Activated T-helper 9 cell treated with anti-CD3 and anti-CD28 coated beads, Interleukin-2, amount 50 U/mL, for 16 hours (primary cell): ENCODE results near the gene CRYGA.

Experiments used
- DNase-seq: peaks from one replicate; pipeline ENCODE4 v3.0.0-alpha.2; 2020; ENCODE audit warnings: low read depth

The CRYGA gene, protein sequence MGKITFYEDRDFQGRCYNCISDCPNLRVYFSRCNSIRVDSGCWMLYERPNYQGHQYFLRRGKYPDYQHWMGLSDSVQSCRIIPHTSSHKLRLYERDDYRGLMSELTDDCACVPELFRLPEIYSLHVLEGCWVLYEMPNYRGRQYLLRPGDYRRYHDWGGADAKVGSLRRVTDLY

GRCh38 chr2:208163489-208163888 is at the start of gene CRYGA:
CRYGA (minus strand) TSS chr2:208163589; CDS start chr2:208163556, 33 bp downstream.
- no peak for DNase-seq

DNA sequence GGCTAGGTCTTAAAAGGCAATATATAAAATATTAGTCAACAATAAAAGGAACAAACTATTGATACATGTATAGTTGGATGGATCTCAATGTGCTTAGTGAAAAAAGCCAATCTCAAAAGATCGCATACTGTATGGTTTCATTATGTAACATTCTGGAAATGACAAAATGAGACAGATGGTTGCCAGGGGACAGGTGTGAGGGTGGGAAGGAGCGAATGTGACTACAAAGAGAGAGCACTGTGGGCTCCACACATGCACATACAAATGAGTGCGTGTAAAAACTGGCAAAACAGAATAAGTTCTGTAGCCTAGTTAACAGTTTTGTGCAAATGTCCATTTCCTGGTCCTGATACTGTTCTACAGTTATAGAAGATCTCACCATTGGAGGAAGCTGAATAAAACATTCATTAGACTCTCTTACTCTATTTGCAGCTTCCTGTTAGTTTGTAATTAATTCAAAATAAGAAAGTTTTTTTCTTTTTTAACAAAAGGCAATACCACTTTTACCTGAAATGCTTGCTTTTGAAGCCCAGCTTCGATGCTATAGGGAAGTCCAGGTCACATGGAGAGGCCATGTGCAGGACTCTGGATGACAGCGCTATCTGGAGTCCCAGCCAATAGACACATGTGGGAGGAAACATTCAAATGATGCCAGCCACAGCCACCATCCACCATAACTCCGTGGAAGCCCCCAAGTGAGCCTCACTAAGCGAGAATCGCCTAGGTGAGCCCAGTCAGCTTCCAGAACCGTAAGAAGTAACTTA is 47.5 kb upstream of the CRYGA start:
- no peak for DNase-seq

GRCh38 chr2:208208335-208209085 is 45.1 kb upstream of the CRYGA start:
- no peak for DNase-seq

GRCh38 chr2:208207769-208208168 is 44.4 kb upstream of the CRYGA start:
- no peak for DNase-seq

GRCh38 chr2:208204166-208204565 is 40.8 kb upstream of the CRYGA start:
- no peak for DNase-seq

GRCh38 chr2:208195531-208195930 is 32.1 kb upstream of the CRYGA start:
- DNase-seq, result no peak

- no peak for DNase-seq
Measured at GRCh38 chr2:208192611-208193236, 29.3 kb upstream of the CRYGA start.

DNA sequence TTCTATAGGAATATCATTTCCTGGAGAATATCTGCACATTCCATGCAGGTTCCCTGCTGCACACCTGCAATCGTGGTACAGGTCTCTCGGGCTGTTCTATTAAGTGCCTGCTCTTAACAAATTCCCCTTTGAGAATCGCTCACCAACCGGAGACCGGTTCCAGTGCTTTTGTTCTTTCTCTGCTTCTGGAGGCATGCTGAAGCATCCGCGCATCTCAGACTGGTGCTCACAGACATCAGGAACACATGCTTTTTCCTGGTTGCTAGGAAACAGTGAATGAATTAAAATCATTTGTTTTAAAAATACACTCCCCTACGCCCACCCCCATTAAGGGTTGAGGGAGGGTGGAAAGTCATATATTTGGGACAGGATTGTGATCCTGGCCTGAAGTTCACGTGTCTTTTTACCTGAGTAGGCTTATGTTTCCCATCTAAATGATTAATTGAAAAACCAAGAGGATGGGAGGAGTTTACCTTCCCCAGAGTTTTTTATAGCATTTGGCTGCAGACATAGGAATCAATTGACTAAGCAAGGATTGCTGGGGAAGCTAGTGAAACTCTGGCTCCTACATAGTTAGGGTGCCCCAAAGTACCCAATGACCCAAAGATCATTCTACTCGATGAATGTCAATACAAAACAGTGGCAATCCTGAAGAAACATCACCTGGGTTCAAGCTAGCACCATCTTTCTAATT is 26.6 kb upstream of the CRYGA start, which contains the start of gene C2orf80:
TSS of gene C2orf80 (minus strand) at position 221 of the 694 bp plus-strand sequence. CDS start 3,044 bp downstream, outside the sequence.
- no peak for DNase-seq

DNA sequence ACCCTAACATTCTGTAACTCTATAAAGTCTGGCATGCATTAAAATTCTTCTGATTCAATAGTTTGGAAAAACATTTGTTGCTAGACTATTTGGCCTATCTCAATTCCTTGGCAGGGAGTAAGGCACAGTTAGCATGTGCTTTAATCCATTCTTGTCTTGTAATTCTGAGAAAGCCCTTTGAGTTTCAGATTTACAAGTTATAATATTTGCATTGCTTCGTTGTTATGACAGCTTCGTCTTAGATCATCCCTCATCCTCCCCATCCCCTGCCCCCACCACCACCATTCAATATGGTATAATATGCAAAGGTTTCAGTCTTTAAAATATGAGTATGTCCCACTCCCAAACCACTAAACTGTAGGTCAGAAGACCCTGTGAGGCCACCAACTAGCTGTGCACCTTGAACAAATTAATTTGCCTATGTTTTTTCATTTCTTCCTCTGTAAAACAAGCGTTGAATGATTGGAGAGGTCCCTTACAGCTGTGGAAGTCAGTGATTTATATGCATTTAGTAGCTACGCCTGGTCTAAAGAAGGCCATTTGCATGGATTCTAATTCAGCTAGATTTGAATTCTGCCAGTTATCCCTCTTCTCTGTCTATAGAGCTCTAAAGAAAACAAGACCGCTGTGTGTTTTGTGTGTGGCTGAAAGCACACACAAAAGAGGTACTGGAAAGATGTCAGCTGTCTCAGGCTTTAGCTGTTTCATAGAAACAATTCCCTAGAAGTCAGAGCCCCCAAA is 25.9 kb upstream of the CRYGA start:
- no peak for DNase-seq

GRCh38 chr2:208186893-208187292 is 23.5 kb upstream of the CRYGA start:
- no peak for DNase-seq

- no peak for DNase-seq
Measured at GRCh38 chr2:208186465-208186864, 23.1 kb upstream of the CRYGA start.

GRCh38 chr2:208183972-208184705 is 20.8 kb upstream of the CRYGA start:
- no peak for DNase-seq

GRCh38 chr2:208183526-208183925 is 20.1 kb upstream of the CRYGA start:
- no peak for DNase-seq

GRCh38 chr2:208182835-208183234 is 19.4 kb upstream of the CRYGA start:
- DNase-seq, result no peak

- DNase-seq, result no peak
Measured at GRCh38 chr2:208179028-208179609, 15.7 kb upstream of the CRYGA start.

DNA sequence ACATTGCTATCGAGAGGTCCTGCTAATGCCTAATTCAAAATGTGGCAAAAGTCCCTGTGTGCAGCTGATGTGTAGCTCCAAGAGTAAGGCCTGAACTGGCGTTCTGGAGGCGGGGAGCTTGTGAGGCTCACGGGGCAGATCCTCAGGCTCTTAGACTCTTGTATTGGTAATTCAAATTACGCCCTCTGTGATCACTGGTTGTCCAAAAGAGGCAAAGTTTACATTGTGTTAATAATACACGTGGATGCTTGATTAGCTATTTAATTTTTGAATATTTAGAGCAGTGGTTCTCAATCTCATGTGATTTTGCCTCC is 12.4 kb upstream of the CRYGA start:
- no peak for DNase-seq

- DNase-seq, result peak; percentile 23
Measured at GRCh38 chr2:208175069-208175839, 11.9 kb upstream of the CRYGA start.

DNA sequence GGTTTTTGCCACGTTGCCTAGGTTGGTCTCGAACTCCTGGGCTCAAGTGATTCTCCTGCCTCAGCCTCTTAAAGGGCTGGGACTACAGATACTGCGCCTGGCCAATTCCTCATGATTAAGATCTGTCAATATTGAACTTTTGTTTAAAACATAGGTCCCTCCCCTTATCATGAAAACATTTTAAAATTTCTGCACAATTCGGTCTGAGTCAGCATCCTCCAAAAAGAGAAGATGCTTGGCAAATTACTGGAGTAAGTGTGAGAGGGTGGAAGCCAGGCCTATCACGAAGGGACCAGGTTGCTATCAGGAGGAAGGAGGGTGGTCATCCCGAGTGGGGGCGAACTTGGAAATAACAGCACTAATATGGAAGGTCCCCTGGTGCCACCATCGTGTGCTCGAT is 10.8 kb upstream of the CRYGA start:
- DNase-seq, result no peak

DNA sequence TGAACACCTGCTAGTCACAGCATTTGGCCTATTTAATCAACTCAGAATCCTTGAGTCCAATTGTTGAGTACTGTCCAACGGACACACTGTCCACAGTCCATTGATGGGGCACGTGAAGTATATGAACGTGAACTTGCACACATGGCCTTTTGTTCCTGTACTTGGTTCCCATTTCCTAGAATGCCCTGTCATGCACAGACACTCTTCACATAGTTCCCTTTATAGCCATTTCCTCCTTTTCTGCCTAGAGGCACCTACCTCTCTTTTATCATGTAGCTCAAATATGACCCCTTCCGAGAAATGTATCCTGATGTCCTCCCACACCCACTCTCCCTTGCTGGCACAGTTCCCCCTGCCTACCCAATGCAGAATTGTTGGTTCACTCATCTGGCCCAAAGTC is 8.7 kb upstream of the CRYGA start:
- no peak for DNase-seq
